Fibroblast of gingiva (primary cell): ENCODE data around the gene CCT4.
"Not testable (repeated sequence)": the region's sequence is repeated elsewhere in the genome, so short reads cannot be mapped to it uniquely, and the experiment has no call there.

Experiments used
- DNase-seq: peaks from one replicate; pipeline ENCODE4 v3.0.0-alpha.2; 2011; ENCODE audit warnings: low read depth

CCT4 gene

GRCh38 chr2:61879351-61879750 lies 9.1 kb downstream of the CCT4 start:
- not testable (repeated sequence) for DNase-seq

DNA sequence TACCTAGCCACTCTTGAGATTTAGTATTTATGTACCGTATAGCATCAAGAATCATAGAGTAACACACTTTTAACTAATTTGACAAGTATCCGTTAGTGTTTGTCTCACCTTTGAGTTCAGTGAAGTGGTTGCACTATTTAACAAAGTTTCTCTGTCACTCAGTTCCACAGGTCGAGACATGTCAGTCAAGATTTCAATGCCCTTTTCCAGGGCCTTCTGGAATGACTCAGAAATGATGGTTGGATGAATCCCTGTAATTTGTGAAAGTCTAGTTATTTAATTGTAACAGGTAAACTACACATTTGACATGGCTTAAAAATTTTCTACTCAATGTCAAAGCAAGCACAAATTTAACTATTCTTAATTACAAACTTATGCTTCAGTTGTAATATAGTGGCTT lies 9.7 kb downstream of the CCT4 start:
- no peak for DNase-seq

DNA sequence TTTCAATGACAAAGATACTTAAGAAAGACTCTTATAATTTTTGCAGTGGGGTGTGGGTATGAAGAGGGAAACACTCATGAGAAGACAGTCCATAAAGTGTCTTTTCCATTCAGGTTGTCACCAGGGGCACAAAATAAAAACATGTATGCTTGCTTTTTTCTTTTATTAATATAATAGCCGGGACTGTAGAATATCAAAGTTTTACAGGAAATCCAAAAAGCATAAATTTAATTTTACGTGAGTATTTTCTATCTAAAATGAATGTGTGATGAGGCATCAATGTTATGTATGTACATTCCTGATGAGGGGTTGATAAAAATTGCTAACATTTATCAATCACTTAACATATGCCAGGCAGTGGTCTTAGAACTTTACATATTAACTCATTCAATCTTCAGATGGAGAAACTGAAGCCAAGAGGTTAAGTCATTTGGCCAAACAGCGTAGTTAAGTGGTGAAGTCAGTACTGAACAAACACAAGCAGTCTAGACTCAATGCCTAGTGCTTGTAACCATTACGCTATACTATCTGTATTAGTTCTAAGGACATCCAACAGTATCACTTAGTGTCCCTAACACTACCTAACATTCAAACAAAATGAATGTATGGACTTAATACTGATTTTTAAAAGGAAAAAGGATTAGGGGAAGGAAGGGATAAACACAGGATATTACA lies 10.7 kb downstream of the CCT4 start:
- no peak for DNase-seq

- DNase-seq, result no peak
Measured at GRCh38 chr2:61876400-61876799, 12.1 kb downstream of the CCT4 start.

DNA sequence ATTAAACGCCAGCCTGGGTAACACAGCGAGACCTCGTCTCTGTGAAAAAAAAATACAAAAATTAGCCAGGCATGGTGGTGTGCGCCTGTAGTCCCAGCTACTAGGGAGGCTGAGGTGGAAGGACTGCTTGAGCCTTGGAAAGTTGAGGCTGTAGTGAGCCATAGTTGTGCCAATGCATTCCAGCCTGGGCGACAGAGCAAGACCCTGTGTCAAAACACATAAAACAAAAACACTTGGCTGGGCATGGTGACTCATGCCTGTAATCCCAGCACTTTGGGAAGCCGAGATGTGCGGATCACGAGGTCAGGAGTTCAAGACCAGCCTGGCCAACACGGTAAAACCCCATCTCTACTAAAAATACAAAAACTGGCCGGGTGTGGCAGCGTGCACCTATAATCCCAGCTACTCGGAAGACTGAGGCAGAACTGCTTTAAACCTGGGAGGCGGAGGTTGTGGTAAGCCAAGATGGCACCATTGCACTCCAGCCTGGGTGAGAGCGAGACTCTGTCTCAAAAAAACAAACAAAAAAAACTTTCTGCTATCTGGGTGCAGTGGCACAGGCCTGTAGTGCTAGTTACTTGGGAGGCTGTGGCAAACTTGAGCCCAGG lies 21.9 kb downstream of the CCT4 start:
- DNase-seq, result not testable (repeated sequence)

DNA sequence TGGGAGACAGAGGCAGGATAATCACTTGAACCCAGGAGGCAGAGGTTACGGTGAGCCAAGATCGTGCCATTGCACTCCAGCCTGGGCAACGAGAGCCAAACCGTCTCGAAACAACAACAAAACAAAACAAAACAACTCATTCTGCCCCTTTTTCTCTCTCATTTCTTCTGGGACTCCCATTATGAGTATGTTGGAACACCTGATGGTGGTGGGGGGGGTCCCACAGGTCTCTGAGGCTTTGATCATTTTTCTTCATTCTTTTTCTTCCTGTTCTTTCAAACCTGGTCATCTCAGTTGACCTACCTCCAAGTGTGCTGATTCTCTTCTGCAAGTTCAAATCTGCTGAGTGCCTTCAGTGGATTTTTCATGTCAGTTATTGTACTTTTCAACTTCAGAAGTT lies 26.4 kb downstream of the CCT4 start:
- no peak for DNase-seq

GRCh38 chr2:61857224-61857623 lies 31.2 kb downstream of the CCT4 start:
- DNase-seq, result no peak

DNA sequence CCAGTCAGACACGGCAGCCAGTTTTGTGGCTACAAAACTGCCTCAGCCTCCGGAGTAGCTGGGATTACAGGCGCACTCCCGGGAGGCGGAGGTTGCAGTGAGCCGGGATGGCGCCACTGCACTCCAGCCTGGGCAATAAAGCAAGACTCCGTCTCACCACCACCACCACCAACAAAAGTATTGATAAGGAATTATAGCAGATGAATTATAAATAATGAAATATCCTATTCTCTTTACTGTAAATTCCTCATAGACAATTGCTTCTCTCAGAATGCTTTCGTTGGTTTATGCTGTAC lies 33.2 kb downstream of the CCT4 start:
- no peak for DNase-seq

DNA sequence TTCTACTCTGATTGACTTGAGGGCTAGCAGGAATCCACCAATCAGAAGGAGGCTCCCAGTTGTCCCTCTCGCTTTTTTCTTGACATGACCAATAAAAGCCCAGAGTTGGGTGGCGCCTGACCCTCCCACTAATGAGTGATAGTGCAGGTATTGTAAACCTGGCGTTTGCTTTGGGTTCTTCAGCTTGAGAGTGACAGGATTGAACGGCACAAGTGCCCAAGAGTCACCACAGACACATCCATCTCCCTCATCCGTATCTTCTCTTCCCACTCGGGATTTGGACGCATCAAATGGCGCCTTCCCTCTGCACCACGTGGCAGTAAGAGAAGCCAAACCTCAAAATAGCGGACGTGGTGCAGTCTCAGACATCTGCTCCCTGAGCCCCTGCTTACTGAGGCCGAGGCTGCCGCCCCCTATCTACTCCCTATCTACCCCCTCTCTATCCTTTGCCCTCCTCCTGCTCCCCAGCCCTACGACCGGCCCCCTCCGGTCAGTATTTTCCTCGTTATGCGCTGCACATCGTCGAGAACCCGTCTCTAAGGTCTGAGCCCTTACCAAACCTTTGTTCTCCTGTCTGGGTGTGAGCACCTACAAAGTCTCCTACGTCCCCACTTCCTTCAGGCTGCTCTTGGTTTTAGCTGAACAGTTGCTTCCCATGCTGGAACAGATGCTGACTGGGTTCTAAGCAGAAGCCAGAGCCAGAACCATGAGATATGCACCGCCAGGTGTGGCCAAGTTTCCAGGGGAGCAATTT lies 33.7 kb downstream of the CCT4 start:
- DNase-seq, result peak; percentile 94

GRCh38 chr2:61853847-61854563 lies 34.5 kb downstream of the CCT4 start, which contains the start of gene FAM161A:
FAM161A (minus strand) TSS chr2:61854060; CDS start chr2:61854041, 19 bp downstream.
- peak; percentile 81 for DNase-seq

- DNase-seq, result peak; percentile 48
Measured at GRCh38 chr2:61853086-61853846, 35.2 kb downstream of the CCT4 start.

GRCh38 chr2:61851270-61851669 lies 37.2 kb downstream of the CCT4 start:
- not testable (repeated sequence) for DNase-seq

DNA sequence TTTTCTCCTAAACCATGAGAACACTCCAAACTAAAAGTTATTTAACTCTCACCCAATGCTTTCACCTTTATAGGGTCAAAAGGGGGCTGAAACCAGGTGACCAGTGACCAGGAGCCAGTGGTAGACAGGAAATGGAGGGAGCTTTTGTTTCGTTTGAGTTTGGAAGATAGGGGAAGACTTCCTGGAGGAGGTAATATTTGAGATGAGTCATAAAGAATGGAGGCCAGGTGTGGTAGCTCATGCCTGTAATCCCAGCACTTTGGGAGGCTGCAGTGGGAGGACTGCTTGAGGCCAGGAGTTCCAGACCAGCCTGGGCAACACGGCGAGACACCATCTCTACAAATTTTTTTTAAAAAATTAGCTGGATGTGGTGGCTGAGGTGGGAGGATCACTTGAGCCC lies 43.1 kb downstream of the CCT4 start:
- no peak for DNase-seq

GRCh38 chr2:61841286-61841685 lies 47.2 kb downstream of the CCT4 start:
- peak; percentile 11 for DNase-seq

- DNase-seq, result no peak
Measured at GRCh38 chr2:61834893-61835292, 53.6 kb downstream of the CCT4 start.

DNA sequence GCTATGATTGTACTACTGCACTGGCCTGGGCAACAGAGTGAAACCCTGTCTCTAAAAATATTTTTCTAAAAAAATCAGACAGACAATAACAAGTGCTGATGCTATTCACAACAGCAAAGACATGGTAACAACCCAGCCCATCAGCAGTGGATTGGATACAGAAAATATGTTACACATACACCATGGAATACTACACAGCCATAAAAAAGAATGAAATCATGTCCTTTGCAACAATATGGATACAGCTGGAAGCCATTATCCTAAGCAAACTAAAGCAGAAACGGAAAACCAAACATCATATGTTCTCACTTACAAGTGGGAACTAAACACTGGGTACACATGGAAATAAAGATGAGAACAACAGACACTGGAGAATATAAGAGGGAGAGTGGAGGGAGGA lies 54.5 kb downstream of the CCT4 start:
- DNase-seq, result no peak

DNA sequence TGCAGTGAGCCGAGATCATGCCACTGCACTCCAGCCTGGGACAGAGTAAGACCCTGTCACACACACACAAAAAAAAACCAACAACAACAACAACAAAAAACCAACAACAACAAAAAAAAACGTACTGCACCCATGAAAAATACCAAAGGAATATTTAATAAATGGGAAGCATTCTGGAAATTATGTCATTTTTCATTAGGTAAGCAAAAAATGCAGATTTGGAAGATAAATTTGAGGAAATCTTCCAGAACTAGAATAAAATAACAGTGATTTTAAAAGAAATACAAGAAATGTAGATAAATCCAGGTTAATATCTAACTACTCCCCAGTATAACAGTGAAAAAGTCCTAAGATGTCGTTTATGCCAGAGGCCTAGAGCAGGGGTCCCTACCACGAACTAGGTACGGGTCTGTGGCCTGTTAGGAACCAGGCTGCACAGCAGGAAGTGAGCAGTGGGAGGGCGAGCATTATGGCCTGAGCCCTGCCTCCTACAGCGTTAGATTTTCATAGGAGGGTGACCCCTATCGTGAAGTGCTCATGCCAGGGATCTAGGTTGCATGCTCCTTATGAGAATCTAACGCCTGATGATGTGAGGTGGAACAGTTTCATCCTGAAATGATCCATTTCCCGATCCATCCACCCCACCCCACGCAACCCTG lies 56.1 kb downstream of the CCT4 start:
- DNase-seq, result no peak

GRCh38 chr2:61822255-61822654 lies 66.2 kb downstream of the CCT4 start:
- DNase-seq, result no peak
